HCEC 1CT (cell line): Measurements from ENCODE around the gene HLA-DPB1.

Experiments used
- DNase-seq: peaks from one replicate; pipeline ENCODE4 v3.0.0-alpha.2; 2017

Gene HLA-DPB1

DNA sequence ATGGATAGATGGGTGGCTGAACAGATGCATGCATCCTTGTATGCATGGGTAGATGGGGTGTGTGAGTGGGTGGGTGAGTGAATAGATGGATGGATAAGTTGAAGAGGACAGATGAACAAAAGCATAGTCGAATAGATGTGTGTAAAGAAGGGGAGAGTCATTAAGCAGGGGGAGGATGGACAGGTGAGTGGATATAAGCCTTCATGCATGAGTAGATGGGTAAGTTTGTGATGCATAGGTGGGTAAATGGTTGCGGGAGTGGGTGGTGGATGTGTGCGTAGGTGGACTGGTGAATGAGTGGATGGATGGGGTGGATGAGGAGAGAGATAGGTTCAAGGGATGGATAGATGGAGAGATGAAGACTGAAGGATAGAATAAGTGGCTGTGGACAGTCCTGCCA, 29.6 kb downstream of the HLA-DPB1 start:
- DNase-seq, result no peak

DNA sequence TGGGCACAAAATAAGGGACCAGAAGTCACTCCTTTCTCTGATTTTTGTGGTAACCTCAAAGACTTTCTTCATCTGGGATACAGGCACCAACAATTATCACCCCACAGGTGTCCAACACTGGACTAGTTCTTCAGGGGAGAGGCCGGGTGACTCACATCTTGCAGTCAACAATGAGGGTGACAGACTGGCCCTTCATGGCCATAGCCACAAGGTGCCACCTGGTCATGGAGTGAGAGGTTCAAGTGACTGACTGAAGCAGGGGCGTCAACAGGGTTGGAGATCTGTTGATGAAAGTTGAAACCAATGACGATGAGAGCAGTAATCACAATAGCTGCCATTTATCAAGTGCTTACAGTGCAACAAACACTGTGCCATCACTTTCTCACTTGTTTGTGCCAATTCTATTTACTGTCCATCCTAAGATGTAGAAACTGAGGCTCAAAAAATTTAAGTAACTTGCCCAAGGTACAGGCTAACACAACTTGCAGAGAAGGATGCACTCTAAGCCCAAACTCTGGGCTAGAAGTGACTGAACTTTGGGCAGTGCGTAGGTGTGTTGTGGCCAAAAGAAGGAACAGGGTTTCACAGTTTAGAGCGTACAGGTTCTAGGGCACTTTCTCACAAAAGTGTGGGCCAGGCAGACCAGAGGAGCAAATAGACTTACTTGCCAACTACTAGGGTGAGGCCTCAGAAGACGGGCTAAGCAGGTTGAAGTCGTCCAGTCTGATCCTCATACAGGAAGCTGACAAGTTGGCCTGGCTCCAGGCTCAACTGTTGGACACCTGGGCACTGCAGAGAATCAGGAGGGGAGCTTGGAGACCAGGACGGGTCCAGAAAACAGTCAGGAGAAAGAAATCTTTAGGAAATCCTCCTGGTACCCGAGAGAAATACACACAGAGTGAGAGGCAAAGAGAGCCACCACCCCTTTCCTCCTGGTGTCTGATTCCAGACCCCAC, 30.4 kb downstream of the HLA-DPB1 start:
- DNase-seq, result no peak

DNA sequence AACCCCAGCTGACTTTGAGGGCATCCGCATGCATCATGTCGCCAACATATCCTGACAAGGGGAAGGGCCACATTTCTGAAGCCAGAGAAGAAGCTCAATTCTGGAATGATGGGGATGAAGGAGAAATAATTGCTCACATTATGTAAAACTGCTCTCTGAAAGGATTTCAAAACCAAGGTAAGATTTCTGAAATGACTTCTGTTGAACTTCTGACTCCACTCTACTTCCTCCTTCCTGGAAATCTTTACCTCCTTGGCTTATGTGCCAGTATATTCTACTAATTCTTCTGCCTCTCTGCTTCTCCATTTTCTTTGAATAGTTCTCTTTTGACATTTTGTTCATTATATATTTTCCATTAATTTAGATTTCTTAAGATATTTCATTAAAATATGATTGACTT, 31.9 kb downstream of the HLA-DPB1 start:
- no peak for DNase-seq

DNA sequence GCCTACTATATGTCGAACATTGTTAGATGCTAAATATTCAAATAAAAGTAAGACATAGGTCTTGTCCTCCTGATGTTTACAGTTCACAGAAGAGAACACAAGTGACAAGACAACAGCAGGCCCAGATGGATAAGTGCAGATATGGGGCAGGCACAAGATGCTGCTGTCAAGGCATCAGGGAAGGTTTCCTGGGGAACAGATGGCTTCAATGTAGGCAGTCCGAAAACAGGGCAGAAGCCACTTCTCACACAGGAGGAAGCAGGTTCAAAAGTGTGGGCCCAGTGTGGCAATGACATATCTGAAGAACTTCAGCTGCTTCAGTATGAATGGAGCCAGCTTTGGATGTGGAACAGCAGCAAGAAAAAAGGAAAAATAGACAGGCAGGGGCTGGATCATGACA, 32.5 kb downstream of the HLA-DPB1 start:
- no peak for DNase-seq

DNA sequence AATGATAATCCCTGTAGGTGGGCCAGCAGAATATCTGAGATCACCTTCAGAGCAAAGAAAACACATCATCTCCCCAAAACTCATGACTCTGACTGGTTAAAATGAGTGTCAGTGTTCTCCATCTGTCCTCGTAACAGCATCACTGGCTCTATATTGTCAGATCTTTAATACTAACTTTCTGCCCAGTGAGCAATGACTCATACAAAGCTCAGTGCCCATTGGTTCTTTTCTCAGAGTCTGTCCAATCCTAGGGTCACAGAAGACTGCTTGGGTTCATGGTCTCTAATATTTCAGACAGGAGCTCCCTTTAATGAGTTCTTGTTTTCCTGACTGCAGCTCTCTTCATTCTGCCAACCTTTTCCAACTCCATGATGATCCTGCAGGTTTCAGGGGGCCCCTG, 36.4 kb downstream of the HLA-DPB1 start:
- DNase-seq, result peak; percentile 35

DNA sequence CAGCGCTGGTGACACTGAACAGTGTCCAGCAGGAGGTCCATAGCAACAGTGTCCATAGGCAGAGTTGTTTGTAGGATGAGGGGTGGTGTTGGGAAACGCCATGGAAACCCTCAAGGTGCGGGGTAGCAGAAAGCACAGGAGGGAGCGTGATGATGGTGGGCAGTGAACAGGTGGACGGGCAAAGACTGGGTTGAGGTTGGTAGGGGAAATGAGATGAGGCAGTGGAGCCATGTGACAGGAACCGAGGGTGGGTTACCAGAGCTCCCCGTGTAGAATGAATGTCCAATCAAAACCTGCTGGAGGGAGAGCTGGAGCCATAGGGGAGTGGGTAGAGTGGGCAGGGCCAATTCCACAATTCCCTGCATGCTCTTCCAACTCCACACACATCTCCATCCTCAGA, 38.0 kb downstream of the HLA-DPB1 start:
- DNase-seq, result no peak

DNA sequence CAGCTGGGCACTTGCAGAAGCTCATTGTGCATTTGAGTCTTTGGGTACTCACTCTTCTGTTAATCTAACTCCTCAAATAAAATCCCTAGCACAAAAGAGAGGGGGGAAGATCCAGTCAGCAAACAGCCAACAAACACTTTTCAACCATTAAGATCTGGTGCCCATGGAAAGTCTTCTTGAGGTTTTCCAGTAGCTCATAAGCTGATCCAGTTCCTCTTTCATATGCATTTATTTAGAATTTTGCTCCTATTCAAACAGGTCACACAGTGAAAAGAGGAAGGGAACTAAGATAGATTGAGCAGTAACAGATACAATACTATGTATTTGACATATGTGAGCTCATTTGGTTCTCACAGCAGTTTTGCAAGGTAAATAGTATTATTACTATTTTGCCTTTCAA, 38.6 kb downstream of the HLA-DPB1 start:
- DNase-seq, result no peak

DNA sequence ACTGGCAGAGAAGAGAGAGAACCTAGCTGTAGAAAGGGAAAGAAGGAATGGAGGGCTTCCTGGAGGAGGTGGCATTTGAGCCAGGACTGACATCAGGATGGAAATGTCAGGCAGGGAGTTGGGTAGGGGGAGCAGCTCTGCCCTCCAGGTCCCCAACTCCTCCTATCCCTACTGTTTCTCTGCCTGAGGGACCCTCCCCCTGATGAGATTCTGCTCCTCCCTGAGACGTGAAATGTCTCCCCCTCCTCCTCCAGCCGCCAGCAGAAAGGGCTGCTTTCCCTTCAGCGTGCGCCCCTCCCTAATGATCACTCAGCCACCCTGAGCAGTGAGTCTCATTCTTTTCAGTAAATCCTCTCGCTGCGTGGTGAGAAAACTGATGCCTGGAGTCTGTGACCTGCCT, 40.6 kb downstream of the HLA-DPB1 start:
- no peak for DNase-seq

DNA sequence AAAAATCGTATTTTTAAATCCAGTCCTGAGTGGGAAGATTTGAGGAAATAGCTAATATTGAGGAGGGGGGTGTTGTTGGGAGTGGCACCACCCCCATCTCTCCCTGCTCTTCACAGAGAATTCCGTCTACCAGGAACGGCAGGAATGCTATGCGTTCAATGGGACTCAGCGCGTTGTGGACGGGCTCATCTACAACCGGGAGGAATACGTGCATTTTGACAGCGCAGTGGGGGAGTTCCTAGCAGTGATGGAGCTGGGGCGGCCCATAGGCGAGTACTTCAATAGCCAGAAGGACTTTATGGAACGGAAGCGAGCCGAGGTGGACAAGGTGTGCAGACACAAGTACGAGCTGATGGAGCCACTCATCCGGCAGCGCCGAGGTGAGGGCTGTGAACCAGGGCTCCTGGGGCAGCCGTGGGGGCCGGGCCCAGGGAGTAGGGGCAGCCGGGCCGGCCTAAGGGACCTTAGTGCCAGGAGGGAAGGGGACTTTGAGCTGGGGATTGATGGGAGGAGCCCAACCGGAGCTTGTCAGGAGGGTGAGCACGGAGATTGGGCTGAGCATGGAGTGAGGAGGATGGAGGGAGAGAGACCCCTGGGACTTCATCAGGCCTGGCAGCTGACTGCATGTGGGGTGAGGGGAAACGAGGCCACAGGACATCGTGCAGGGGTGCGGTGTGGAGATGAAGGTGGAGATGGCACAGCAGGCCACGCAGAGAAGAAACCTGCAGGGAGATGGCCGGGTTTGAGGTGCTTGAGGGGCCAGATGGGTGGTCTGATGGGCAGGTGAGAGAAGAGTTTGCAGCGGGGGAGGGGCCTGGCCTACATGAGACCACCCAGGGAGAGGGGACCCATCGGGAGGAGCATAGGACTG, 41.3 kb downstream of the HLA-DPB1 start:
- DNase-seq, result no peak

DNA sequence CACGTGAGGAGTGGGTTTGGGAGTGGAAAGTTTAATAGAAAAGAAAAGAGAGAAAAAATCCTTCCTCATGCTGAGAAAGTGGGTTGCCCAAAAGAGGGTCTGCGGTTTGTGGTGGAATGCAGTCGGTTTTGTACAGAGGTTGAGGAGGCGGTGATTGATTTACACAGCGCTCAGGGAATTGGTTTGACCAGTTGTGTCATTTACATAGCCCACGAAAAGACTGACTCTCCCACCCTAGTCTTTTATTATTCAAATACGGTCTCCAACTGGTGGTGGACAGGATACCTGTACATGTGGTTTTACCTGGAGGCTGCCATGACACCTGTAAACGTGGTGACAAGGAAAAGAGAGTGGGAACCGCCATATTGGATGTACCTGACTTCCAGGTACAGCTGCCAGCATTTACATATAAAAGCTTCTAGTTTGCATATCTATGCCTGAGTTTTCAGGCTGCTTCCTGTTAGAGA, 42.1 kb downstream of the HLA-DPB1 start:
- DNase-seq, result no peak

DNA sequence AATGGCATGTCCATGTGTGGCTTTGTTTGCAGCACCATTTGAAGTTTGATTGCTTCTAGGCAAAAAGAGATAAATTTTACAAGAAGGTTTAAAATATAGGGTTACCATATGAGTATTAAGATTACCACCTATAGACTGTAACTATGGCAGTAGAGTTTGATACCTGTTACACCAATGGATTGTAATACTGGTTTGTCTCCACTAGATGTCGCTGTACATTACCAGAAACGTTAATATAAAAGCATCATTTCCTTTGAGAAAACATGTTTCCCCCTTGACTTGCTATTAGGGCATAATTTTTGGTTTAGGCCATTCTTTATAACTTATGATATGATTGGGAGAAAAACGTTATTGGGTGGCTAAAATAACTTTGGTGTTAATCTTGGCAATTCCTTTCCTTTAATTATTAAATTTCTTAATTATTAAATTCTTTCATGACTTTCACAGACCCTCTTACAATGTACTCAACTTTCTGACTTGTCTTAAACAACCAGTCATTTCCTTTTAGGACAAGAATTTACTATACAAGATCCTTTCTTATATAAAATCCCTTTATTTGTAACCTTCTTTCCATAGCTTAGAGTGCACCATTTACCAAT, 42.8 kb downstream of the HLA-DPB1 start:
- DNase-seq, result peak; percentile 31

DNA sequence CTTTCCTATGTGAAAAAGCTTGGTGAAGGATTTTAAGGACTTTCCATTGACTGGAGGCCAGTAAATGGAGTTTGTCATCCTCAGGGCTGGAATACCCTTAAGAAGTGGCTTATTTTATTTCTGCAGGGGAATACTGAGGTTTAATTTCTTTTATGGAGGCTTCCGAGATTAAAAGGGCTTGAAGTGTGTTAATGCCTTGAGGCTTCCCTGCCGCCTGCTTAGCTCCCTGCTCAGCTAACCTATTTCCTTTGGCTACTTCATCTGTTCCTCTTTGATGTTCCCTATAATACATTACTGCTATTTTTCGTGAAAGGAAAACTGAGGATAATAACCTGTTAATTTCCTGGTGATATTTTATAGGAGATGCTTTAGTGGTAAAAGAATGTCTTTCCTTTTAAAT, 44.2 kb downstream of the HLA-DPB1 start:
- no peak for DNase-seq

DNA sequence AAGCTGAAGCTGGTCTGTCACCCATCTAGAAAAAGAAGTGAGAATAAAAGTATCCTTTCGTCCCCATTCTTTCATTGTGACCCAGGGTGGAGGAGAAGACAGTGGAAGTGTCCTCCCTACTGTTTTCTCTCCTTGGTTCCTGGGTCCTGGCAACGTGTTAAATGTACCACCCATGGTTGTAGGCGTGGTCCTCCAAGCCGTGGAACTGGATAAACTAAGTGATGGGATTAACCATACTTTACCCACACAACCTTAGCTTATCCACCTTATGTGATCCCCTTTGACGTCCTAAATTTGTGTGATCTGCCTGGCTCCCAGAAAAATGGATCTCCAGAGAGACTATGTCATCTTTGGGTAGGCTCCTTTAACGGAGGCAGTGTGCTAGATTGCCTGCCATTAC, 47.4 kb downstream of the HLA-DPB1 start:
- no peak for DNase-seq

DNA sequence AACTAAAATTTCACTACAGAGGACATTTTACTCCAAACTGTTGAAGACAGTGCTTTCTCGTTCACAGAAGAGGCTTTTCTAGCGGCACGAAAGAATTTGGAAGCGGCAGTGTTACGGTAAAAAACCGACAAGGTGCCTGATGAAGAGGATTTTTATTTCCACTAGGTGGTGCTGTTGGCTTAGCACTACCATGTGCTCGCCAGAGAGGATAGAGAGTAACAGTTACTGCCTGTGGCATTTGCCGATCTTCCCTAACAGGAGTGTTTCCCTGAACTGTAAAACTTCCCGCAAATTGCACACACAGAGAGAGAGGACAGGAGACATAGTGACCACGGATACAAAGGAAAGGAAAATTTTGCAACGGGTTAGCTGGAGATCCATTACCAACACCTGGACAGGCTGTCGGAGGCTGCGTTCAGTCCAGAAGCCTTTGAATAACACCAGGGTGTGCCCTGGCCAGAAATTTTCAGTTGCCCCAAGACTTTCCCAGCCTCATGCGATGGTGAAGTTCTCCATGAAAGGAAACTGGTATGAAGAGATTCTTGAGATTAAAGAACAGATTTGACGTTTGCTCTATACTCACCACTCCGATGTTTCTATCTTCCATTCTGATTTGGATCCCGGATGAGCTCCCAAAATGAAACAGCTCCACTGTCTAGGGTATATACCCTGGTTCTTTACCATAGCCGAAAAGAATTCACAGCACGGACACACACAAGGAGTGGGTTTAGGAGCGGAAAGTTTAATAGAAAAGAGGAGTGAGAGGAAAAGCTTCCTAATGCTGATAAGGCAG, 48.1 kb downstream of the HLA-DPB1 start:
- peak; percentile 27 for DNase-seq

DNA sequence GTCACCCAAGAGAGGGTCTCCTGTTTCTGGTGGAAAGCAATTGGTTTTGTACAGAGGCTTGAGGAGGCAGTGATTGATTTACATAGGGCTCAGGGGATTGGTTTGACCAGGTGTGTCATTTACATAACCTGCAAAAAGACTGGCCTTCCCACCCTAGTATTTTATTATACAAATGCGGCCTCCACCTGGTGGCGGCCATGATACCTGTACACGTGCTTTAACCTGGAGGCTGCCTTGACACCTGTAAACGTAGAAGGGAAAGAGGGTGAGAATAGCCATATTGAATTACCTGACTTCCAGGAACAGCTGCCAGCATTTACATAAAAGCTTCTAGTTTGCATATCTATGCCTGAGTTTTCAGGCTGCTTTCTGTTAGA, 48.7 kb downstream of the HLA-DPB1 start:
- no peak for DNase-seq

DNA sequence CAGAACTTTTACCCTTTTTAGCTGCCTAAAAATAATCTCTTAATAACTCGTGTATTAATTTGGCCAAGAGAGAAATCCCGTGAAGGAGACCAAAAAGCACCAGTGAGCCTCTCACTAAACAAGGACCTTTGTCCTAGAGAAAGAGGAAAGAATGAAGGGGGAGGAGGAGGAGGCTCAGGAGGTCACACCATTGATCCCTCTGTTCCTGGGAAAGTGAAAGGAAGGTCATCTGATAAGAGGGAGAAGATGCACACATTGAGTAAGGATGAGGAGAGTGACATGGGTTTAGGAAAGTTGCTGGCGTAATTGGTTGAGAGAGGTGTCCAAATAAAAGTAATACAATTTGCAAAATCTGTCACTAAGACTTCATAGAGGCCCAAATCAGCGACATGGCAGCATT, 49.2 kb downstream of the HLA-DPB1 start:
- no peak for DNase-seq

DNA sequence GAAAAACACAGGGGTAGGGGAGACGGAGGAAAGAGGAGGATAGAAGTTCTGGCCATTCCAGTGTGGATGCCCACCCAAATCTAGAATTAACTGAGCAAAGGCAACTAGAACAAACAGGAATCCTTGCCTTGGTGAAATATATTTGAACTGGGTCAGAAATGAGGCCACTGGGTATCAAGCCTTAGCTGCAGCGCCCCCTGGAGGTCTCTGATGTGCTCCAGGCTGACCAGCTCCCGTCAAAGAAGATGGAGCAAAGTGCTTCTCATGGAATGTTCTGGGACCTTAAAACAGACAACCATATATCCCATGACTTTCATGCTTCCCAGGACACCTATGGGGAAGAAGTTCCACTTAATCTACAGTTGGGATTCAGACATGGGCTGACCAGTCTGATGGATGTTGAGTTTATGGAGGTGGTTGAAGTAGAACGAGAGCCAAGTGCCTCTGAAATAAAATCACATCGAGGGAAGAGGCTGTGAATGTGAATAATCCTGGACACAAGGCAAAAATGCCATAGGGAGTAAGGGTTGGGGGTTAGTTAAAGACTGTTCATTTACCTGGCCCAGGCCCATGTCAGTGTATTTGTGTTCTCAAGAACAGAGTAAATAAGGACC, 50.4 kb downstream of the HLA-DPB1 start:
- DNase-seq, result peak; percentile 41

DNA sequence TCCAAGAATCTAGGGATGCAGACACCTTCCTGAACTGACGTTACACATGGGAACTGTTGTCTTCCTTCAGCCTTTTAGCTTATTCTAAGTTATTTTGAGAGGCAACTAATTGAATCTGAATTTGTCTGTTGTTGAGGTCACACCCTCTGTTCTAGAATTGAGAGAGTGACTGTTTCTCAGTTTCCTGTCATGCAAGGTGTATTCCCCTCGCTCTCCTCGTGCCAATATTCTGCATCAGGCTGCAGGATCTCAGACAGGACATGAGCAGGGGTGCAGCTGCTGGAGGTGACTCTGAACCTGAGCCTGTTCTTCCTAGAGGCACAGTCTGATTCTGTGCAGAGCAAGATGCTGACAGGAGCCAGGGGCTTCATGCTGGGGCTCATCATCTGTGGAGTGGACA, 52.5 kb downstream of the HLA-DPB1 start:
- no peak for DNase-seq

DNA sequence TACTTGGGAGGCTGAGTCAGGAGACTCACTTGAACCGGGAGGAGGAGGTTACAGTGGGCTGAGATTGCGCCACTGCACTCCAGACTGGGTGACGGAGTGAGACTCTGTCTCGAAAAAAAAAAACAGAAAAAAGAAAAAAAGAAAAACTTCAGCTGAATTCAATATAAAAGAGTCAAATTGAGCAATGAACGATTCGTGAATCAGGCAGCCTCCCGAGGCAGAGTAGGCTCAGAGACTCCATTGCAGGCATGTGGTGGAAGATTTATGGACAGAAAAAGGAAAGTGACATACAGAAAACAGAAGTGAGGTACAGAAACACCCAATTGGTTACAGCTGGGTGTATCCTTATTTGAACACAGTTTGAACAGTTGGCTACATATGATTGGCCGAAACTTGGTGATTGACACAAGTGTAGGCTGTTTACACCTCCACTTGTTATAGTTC, 56.3 kb downstream of the HLA-DPB1 start:
- DNase-seq, result no peak

DNA sequence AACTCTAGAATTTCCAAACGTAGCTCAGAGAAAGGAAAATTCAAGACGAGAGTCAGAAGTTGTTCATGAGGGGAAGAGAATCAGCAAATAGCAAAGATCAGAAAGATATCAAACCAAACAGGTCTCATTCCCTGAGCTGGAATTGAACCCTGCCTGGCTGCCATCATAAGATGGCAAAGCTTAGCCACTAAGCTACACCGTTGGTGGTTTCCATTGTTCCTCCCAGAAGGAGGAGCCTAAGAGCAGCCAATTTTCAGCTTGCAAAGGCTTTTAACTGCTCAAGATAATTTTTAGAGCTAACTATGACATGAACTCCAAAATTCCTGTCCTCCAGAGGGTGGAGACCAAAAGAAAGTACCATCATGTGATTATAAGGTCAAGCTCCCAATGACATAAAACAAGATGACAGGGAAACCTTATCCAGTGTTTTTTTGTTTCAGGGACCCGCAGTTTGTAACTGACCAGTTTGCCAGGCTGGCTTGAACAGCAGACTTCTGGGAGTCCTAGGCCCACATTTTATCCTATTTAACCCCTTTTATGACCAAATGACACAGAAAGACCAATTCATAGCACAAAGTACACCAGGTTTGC, 60.6 kb downstream of the HLA-DPB1 start:
- DNase-seq, result no peak
